SU-DHL-6 (cell line): ENCODE data around the gene MTX3.

Experiments used
- EZH2phosphoT487 ChIP-seq: fragments of 200-600 bp; sonication (generic), shearing (Covaris generic); conservative IDR thresholded peaks from 2 replicates; pipeline ENCODE4 v1.6.1; 2018; ENCODE audit warnings: mild to moderate bottlenecking, antibody characterized with exemption, low read length, moderate library complexity, mixed read lengths
- TF ChIP-seq, protein P1 (sequence below): fragments of 200-600 bp; sonication (generic); IDR thresholded peaks from one replicate; pipeline ENCODE4 v1.5.1; 2017; ENCODE audit warnings: antibody characterized with exemption, mild to moderate bottlenecking, low read length, moderate library complexity; ENCODE audit not compliant: insufficient read depth, poor library complexity, severe bottlenecking

DNA sequence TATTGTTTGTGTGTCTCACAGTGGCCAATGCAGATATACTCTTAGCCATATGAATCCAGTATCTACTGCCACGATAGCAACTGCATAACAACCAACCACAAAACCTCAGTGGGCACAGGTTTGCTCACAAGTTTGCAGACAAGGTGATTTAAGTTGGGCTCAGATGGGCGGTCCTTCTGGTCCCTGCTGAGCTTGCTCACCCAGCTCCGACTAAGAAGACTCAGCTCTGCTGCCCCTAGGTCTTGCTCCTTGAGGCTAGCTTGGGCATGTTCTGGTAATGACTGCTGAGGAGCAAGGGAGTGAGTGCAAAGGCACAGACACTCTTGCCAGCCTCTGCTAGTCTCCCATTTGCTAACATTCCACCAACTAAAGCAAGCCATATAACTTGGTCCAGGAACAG, 52.6 kb downstream of the MTX3 start:
- TF ChIP-seq, protein P1, sequence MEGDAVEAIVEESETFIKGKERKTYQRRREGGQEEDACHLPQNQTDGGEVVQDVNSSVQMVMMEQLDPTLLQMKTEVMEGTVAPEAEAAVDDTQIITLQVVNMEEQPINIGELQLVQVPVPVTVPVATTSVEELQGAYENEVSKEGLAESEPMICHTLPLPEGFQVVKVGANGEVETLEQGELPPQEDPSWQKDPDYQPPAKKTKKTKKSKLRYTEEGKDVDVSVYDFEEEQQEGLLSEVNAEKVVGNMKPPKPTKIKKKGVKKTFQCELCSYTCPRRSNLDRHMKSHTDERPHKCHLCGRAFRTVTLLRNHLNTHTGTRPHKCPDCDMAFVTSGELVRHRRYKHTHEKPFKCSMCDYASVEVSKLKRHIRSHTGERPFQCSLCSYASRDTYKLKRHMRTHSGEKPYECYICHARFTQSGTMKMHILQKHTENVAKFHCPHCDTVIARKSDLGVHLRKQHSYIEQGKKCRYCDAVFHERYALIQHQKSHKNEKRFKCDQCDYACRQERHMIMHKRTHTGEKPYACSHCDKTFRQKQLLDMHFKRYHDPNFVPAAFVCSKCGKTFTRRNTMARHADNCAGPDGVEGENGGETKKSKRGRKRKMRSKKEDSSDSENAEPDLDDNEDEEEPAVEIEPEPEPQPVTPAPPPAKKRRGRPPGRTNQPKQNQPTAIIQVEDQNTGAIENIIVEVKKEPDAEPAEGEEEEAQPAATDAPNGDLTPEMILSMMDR: no peak
- no peak for TF ChIP-seq EZH2phosphoT487
